Measurements from ENCODE around the gene KCNIP1. TPM values are rescaled to one million over a fixed set of nuclear protein-coding genes. Genes with fewer than 3 reads are reported as not detected.

Gene KCNIP1
- total and polyA plus RNA-seq, 8 donors: 0.20 to 0.73 (median 0.31) TPM; not detected in 3

GRCh38 chr5:170731052-170731451 is 227.2 kb downstream of the KCNIP1 start:
- no peaks in the 10 kb centered on the region for H3K36me3 ChIP-seq
- intact Hi-C loops (cut with DNase I; ENCODE audit: low total_unique reads): no loop called here
- no peaks in the 10 kb centered on the region for H3K4me1 ChIP-seq
- H3K27me3 ChIP-seq: no peaks in the 10 kb centered on the region
- 74 to 88% (median 82%) methylated on average over 1 of the region's 1 CpG for WGBS, 5 donors
- H3K4me3 ChIP-seq: no peak overlapping the region
- no peak overlapping the region for H3K27ac ChIP-seq
- H3K9me3 ChIP-seq: peaks cover 0 to 17% (median 11%) of the 10 kb centered on the region in 4 donors
- DNase-seq: no peak
- TF ChIP-seq POLR2A (IDR thresholded peaks at IDR 0.05) (no peak), POLR2AphosphoS5 (IDR thresholded peaks at IDR 0.05) (no peak)

GRCh38 chr5:170732685-170733084 is 228.9 kb downstream of the KCNIP1 start:
- WGBS, 5 donors: 13 to 56% (median 51%) methylated on average over 1 to 2 of the region's 2 CpGs

DNA sequence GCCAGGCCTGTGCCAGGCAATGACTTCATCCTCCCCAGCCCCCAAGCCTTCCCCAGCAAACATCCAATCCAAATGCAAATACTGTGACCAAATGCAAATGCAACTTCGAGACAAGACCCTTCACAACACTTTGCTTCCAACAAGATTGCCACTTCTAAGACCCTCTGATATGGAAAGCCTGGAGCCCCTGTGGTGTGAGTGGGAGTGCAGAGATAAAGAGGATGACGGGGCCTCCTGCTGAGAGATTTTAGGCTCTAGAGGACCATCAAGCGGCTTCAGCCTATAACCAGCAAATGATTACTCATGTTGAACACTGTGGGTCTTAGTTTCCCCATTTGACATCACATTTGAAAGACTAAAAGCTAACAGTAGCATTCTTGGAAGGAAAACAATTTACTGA is 233.1 kb downstream of the KCNIP1 start:
- 52 to 65% (median 54%) methylated on average over 3 of the region's 3 CpGs for WGBS, 5 donors
- no peaks in the 10 kb centered on the region for H3K4me1 ChIP-seq
- no peak overlapping the region for H3K4me3 ChIP-seq
- TF ChIP-seq POLR2A (IDR thresholded peaks at IDR 0.05) (no peak), EP300 (IDR thresholded peaks at IDR 0.05) (no peak), POLR2AphosphoS5 (IDR thresholded peaks at IDR 0.05) (no peak)
- TF ChIP-seq, protein P1, sequence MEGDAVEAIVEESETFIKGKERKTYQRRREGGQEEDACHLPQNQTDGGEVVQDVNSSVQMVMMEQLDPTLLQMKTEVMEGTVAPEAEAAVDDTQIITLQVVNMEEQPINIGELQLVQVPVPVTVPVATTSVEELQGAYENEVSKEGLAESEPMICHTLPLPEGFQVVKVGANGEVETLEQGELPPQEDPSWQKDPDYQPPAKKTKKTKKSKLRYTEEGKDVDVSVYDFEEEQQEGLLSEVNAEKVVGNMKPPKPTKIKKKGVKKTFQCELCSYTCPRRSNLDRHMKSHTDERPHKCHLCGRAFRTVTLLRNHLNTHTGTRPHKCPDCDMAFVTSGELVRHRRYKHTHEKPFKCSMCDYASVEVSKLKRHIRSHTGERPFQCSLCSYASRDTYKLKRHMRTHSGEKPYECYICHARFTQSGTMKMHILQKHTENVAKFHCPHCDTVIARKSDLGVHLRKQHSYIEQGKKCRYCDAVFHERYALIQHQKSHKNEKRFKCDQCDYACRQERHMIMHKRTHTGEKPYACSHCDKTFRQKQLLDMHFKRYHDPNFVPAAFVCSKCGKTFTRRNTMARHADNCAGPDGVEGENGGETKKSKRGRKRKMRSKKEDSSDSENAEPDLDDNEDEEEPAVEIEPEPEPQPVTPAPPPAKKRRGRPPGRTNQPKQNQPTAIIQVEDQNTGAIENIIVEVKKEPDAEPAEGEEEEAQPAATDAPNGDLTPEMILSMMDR (IDR thresholded peaks at IDR 0.05): no peak
- no peaks in the 10 kb centered on the region for H3K36me3 ChIP-seq
- H3K27ac ChIP-seq: no peak overlapping the region
- DNase-seq: no peak
- no peaks in the 10 kb centered on the region for H3K27me3 ChIP-seq
- intact Hi-C loops (cut with DNase I; ENCODE audit: low total_unique reads): no loop called here
- peaks cover 0 to 18% (median 11%) of the 10 kb centered on the region in 4 donors for H3K9me3 ChIP-seq

More at GRCh38 chr5:170732685-170733084, 228.9 kb downstream of the KCNIP1 start:
- DNase-seq: no peak
- H3K9me3 ChIP-seq: peaks cover 0 to 18% (median 11%) of the 10 kb centered on the region in 4 donors
- no peaks in the 10 kb centered on the region for H3K36me3 ChIP-seq
- H3K4me3 ChIP-seq: no peak overlapping the region
- no peak for TF ChIP-seq EP300 (IDR thresholded peaks at IDR 0.05)
- no peak for TF ChIP-seq POLR2A (IDR thresholded peaks at IDR 0.05)
- TF ChIP-seq, protein P1 (IDR thresholded peaks at IDR 0.05): no peak
- no peak for TF ChIP-seq POLR2AphosphoS5 (IDR thresholded peaks at IDR 0.05)
- intact Hi-C loops (cut with DNase I; ENCODE audit: low total_unique reads): no loop called here
- H3K4me1 ChIP-seq: no peaks in the 10 kb centered on the region
- H3K27me3 ChIP-seq: no peaks in the 10 kb centered on the region
- H3K27ac ChIP-seq: no peak overlapping the region

GRCh38 chr5:170737591-170737990 is 233.8 kb downstream of the KCNIP1 start:
- Histone ChIP-seq H3K4me3 (no peak overlapping the region), H3K4me1 (no peaks in the 10 kb centered on the region), H3K27ac (no peak overlapping the region), H3K27me3 (no peaks in the 10 kb centered on the region), H3K9me3 (peaks cover 0 to 18% (median 11%) of the 10 kb centered on the region in 4 donors), H3K36me3 (no peaks in the 10 kb centered on the region)
- intact Hi-C loops (cut with DNase I; ENCODE audit: low total_unique reads): no loop called here
- no peak for DNase-seq
- TF ChIP-seq, protein P1 (IDR thresholded peaks at IDR 0.05): no peak
- TF ChIP-seq POLR2AphosphoS5 (IDR thresholded peaks at IDR 0.05) (no peak), EP300 (IDR thresholded peaks at IDR 0.05) (no peak), POLR2A (IDR thresholded peaks at IDR 0.05) (no peak)
- 74 to 92% (median 88%) methylated on average over 1 of the region's 1 CpG for WGBS, 5 donors

DNA sequence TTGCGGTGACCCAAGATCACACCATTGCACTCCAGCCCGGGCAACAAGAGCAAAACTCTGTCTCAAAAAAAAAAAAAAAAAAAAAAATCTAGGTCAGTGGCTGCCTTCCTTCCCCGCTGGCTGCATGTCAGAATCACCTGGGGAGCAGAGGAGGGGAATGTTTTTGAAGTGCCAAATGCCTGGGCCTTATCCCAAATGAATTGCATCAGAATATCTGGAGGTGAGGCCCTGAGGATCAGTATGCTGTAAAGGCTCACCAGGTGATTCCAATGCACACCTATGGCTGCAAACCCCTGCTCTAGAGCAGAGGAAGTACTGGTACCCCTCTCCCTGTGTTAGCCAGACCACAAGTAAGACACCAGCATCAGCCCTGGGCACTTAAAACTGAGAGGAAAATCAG is 235.0 kb downstream of the KCNIP1 start:
- H3K4me1 ChIP-seq: no peaks in the 10 kb centered on the region
- no peak for DNase-seq
- H3K36me3 ChIP-seq: no peaks in the 10 kb centered on the region
- H3K27me3 ChIP-seq: peaks cover 0 to 1% (median 0%) of the 10 kb centered on the region in 3 donors
- WGBS, 5 donors: 47 to 69% (median 51%) methylated on average over 3 of the region's 3 CpGs
- H3K4me3 ChIP-seq: no peak overlapping the region
- intact Hi-C loops (cut with DNase I; ENCODE audit: low total_unique reads): no loop called here
- TF ChIP-seq POLR2AphosphoS5 (IDR thresholded peaks at IDR 0.05) (no peak), POLR2A (IDR thresholded peaks at IDR 0.05) (no peak), EP300 (IDR thresholded peaks at IDR 0.05) (no peak)
- TF ChIP-seq, protein P1 (IDR thresholded peaks at IDR 0.05): no peak
- no peak overlapping the region for H3K27ac ChIP-seq
- H3K9me3 ChIP-seq: peaks cover 0 to 18% (median 11%) of the 10 kb centered on the region in 4 donors

Measured in stomach (tissue), 9 donors.